HS-5 (cell line): ENCODE measurements around the gene STX17.
"Not testable (repeated sequence)": the region's sequence is repeated elsewhere in the genome, so short reads cannot be mapped to it uniquely, and the experiment has no call there.

Source experiments
- DNase-seq: peaks from one replicate; pipeline ENCODE4 v3.0.0-alpha.2; 2012; ENCODE audit warnings: low read depth

Gene STX17

GRCh38 chr9:99906403-99907207 lies at the start of gene STX17:
Gene STX17 (plus strand): TSS chr9:99906654. CDS start chr9:99915240, 8,586 bp downstream.
- peak; percentile 37 for DNase-seq

GRCh38 chr9:99857576-99857975 lies 48.9 kb upstream of the STX17 start:
- not testable (repeated sequence) for DNase-seq

DNA sequence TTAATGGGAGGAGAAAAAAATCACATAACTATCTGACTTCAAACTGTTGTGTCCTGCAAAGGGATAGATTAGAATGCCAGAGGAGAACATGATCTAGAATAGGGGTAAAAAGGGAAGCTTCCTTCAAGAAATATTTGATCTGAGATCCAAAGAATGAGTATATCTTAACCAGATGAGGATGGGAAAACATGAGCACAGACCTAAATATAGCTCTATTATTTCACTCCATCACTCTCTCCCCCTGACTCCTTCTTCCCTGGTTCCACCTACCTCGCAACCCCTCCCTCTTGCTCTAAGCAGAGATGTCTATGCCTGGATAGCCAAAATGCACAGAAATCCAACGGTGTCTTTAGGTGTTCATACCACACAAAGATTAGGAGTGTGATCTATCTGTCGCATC lies 48.4 kb upstream of the STX17 start:
- DNase-seq = no peak

GRCh38 chr9:99859243-99859980 lies 47.0 kb upstream of the STX17 start:
- DNase-seq = no peak

DNA sequence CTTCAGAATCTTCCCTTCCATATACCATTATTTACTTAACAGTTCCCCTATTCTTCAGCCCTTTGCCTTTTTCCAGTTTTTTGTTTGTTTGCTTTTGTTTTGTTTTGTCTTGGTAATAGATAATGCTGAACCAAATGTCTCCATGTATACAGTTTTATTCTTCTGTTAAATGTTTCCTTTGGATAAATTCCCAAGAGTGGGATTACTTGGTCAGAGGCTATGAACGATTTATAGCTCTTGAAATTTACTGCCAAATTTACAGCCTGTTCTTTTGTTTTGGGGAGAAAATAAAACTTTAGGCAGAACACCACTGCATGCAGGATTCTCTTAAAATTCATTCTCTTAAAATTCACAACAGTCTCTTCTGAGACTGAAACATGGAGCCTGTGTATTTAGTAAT lies 46.2 kb upstream of the STX17 start:
- DNase-seq = no peak

- no peak for DNase-seq
Measured at GRCh38 chr9:99863955-99864354, 42.5 kb upstream of the STX17 start.

DNA sequence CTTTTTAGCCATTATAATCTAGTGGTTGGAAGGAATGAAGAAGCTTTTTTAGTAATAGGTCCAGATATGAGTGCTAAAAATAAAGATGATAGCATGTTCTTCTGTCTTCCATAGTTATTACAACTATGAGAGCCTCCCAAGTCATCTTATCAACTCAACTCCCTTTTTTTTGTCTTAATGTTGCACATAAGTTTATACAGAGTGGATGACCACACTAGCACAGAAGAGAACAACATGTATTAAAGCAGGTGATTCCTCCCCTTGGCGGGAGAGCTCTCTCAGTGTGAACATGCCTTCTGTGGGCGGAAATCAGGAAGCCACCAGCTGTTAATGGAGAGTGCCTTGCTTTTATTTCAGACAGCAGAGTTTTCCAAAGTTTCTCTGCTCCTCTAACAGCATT lies 40.1 kb upstream of the STX17 start:
- DNase-seq = no peak

DNA sequence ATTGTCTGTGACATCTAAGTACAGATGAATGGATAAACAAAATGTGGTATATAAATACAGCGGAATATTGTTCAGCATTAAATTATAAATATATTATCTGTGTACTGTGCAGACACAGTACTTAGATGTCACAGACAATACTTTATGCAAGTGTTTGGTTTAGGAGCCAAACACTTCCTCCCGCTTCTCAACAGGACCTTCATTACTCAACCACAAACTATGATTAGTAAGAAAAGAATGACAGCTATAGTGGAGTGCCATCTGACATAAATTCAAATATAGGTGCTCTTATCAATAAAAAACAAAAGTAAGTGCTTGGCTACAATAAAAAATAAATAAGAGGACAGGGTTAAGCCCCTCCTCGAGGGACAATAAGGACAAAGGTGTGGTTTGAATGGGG lies 38.9 kb upstream of the STX17 start:
- DNase-seq = no peak

DNA sequence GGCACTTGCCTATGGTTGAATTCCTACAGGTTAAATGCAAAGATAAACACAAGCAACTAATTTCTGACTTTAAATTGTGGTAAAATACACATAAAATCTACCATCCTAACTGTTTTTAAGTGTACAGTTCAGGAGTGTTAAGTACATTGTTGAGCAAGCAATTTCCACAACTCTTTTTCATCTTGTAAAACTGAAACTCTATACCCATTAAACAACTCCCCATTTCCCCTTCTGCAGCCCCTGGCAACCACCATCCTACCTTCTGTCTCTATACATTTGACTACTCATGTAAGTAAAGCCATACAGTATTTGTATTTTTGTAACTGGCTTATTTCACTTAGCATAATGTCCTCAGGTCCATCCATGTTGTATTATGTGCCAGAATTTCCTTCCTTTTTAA lies 38.5 kb upstream of the STX17 start:
- no peak for DNase-seq

DNA sequence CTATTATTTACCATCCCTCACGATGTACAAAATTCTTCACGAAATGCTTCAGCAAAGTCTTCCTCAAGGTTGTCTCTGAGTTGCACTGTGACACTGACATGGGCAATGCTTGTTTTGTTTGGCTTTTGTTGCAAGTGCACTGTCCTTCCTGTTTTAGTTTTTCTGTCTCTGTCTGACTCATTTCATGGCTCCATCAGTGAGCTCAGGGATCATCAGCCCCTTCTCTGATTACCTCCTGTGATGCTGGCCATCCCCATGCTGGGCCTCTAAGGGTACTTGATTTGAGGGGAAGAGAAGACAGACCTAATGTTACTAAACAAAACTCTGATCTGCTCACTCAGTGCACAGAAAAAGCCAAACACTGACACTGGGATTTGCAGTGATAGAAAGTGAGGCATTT lies 37.6 kb upstream of the STX17 start:
- no peak for DNase-seq

GRCh38 chr9:99870126-99870525 lies 36.3 kb upstream of the STX17 start:
- no peak for DNase-seq

DNA sequence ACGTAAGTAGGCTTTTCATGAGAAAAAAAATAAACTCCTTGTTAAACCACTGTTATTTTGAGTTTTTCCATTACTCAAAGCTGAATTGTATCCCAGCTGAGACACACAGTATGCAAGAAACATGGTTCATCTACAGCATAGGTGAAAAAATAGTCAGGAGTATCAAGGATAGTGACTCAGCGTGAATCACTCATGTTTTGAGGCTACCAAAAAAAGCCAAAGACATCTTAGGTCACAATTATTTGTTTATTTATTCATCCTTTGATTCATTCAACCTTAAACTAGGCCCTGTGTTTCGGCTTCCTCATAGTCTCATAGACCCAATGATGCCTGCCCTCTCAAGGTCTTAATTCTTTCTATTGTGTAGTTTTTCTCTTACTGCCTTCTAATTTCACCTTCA lies 32.9 kb upstream of the STX17 start:
- DNase-seq = peak; percentile 32

GRCh38 chr9:99873943-99874584 lies 32.4 kb upstream of the STX17 start:
- no peak for DNase-seq

- no peak for DNase-seq
Measured at GRCh38 chr9:99876190-99876589, 30.3 kb upstream of the STX17 start.

- no peak for DNase-seq
Measured at GRCh38 chr9:99878651-99879050, 27.8 kb upstream of the STX17 start.

DNA sequence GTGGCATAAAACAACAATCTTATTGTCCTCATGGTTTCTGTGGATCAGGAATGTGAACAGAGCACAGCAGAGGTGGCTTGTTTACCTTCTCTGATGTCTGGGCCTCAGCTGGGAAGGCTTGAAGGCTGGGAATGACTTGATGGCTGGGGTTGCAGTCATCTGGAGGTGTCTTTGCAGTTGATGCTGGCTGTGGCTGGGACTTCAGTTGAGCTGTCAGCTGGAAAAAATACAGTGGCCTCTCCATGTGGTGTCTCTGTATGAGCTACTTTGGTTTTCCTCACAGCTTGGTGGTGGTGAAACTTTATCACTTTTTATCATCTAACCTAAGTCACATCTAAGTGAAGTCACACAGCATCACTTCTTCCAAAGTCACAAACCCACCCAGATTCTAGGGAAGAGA lies 24.7 kb upstream of the STX17 start:
- DNase-seq = no peak

DNA sequence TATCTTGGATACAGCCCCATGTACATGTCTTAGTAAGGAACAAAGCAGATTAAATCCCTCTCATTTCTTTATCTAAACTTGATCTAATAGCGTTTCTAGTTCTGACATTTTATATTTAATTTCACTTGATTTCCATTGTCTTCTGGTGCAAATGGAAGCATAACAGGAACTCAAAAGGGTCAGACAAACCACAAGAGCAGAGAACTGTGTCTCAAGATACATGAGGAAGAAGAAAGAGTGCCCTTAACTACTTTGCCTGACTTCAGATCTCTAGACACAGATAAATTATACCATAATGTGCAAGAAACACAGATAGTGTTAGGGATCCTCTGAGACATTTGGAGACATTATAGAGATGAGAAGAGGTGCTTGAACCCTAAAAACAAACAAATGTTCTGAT lies 20.7 kb upstream of the STX17 start:
- DNase-seq = no peak

DNA sequence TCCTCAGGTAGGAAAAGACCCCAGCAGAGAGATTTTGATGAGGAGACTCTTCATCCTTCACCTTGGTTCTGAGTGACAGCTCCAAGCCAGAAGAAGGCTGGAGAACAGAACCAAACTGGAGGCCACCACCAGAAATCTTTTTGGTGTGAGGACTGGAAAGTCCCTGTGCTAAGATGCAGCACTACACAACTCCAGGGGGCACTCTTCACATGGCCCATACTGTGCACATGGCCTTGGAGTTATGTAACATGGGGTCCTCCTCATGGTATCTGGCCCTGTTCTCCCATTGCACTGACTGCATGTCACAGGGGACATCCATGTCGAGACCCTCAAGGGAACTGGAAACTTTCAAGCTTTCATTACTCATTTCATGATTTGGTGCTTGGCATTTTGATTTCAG lies 17.3 kb upstream of the STX17 start:
- DNase-seq = no peak

- no peak for DNase-seq
Measured at GRCh38 chr9:99894826-99895225, 11.6 kb upstream of the STX17 start.

DNA sequence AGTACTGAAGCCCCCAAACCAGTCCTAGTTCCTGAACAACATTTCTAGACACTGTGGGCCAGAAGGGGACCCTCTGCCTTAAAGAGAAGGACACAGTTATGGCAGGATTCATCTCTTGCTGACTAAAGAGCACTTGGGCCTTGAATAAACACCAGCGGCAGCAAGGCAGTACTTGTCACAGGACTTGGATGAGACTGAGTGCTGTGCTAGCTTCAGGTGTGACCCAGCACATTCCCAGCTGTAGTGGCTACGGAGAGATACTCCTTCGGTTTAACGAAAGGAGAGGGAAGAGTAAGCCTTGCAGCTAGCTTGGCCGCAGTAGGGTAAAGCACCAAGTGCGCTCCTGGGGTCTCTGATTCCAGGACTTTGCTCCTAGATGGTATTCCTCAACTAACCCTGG lies 10.9 kb upstream of the STX17 start:
- DNase-seq = no peak

DNA sequence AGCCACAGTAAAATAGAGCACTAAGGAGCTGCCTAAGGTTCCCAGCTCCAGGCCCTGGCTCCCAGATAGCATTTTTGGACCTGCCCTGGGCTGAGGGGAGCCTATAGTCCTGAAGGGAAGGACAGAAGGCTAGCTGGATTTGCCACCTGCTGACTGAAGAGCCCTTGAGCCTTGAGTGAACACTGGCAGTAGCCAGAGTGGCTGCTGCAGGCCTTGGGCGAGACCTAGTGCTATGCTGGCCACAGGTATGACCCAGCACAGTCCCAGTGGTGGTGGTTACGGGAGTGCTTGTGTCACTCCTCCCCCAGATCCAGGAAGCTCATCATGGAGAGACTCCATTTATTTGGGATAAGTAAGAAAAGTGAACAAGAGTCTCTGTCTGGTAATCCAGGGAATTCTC lies 10.3 kb upstream of the STX17 start:
- DNase-seq = no peak

DNA sequence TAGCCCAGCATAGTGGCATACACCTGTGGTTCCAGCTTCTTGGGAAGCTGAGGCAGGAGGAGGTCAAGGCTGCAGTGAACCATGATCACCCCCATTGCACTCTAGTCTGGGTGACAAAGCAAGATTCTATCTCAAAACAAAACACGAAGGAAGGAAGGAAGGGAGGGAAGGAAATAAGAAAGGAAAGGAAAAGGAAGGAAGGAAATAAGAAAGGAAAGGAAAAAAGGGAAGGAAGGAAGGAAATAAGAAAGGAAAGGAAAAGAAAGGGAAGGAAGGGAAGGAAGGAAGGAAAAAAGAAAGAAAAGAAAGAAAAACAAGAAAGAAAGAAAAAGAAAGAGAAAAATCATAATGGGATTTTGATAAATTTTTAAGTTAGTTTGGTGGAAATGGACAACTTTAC lies 3.1 kb upstream of the STX17 start:
- DNase-seq = no peak

- DNase-seq = no peak
Measured at GRCh38 chr9:99905833-99906402, 536 bp upstream of the STX17 start.
